ENCODE results near the gene PDE7B.

Gene PDE7B

GRCh38 chr6:136153707-136154375 is 302.3 kb downstream of the PDE7B start:
- no peak for DNase-seq (ENCODE audit: low spot score)

GRCh38 chr6:136155191-136155590 is 303.7 kb downstream of the PDE7B start:
- no peak for DNase-seq (ENCODE audit: low spot score)

- no peak for DNase-seq (ENCODE audit: low spot score)
Measured at GRCh38 chr6:136157743-136158142, 306.2 kb downstream of the PDE7B start.

GRCh38 chr6:136158387-136158821 is 306.9 kb downstream of the PDE7B start:
- no peak for DNase-seq (ENCODE audit: low spot score)

- no peak for DNase-seq (ENCODE audit: low spot score)
Measured at GRCh38 chr6:136158971-136159370, 307.5 kb downstream of the PDE7B start.

- no peak for DNase-seq (ENCODE audit: low spot score)
Measured at GRCh38 chr6:136160250-136160649, 308.7 kb downstream of the PDE7B start.

GRCh38 chr6:136161950-136162349 is 310.4 kb downstream of the PDE7B start:
- DNase-seq (ENCODE audit: low spot score) = no peak

- DNase-seq (ENCODE audit: low spot score) = no peak
Measured at GRCh38 chr6:136163260-136163659, 311.8 kb downstream of the PDE7B start.

GRCh38 chr6:136166815-136167214 is 315.3 kb downstream of the PDE7B start:
- no peak for DNase-seq (ENCODE audit: low spot score)

GRCh38 chr6:136169394-136170148 is 318.1 kb downstream of the PDE7B start:
- DNase-seq (ENCODE audit: low spot score) = no peak

GRCh38 chr6:136171231-136171630 is 319.7 kb downstream of the PDE7B start:
- DNase-seq (ENCODE audit: low spot score) = no peak

GRCh38 chr6:136173519-136174507 is 322.3 kb downstream of the PDE7B start:
- no peak for DNase-seq (ENCODE audit: low spot score)

- DNase-seq (ENCODE audit: low spot score) = no peak
Measured at GRCh38 chr6:136174510-136174909, 323.0 kb downstream of the PDE7B start.

- DNase-seq (ENCODE audit: low spot score) = no peak
Measured at GRCh38 chr6:136175873-136176272, 324.4 kb downstream of the PDE7B start.

- no peak for DNase-seq (ENCODE audit: low spot score)
Measured at GRCh38 chr6:136178749-136179148, 327.2 kb downstream of the PDE7B start.

GRCh38 chr6:136180704-136181511 is 329.4 kb downstream of the PDE7B start:
- DNase-seq (ENCODE audit: low spot score) = no peak

GRCh38 chr6:136181512-136181833 is 330.0 kb downstream of the PDE7B start:
- no peak for DNase-seq (ENCODE audit: low spot score)

- no peak for DNase-seq (ENCODE audit: low spot score)
Measured at GRCh38 chr6:136181861-136182260, 330.4 kb downstream of the PDE7B start.

GRCh38 chr6:136184738-136185137 is 333.2 kb downstream of the PDE7B start:
- no peak for DNase-seq (ENCODE audit: low spot score)

- no peak for DNase-seq (ENCODE audit: low spot score)
Measured at GRCh38 chr6:136186363-136186762, 334.9 kb downstream of the PDE7B start.

GRCh38 chr6:136188486-136188885 is 337.0 kb downstream of the PDE7B start:
- no peak for DNase-seq (ENCODE audit: low spot score)

- DNase-seq (ENCODE audit: low spot score) = no peak
Measured at GRCh38 chr6:136189104-136189503, 337.6 kb downstream of the PDE7B start.

Data from iPS-NIHi11 (cell line).